ENCODE data around the gene LINC00632.
"Not testable (repeated sequence)": the region's sequence is repeated elsewhere in the genome, so short reads cannot be mapped to it uniquely, and the experiment has no call there.

Gene LINC00632

DNA sequence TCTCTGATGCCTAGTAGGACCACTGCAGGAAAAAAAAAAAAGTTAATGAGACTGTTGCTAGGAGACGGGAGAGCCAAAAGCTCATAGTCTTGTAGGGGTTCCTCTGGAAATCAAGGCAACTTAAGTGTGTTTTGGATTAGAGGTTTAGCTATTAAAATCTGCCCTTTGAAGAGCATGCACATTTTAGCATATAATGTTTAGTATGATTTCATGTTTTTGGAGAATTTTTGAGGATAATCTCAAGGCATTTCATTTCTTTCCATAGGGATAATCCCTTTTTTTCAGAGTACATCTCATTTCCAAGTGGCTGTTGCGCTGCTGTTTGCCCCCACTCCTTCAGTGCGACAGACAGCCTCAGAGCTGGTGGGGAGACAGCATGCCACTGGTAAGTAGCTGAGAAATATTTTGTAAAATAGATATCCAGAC, at the start of gene LINC00632:
LINC00632 (plus strand) TSS at position 339 of the 426 bp plus-strand sequence.
- H3K4me3 ChIP-seq (ENCODE audit: control insufficient read depth, low read depth, low read length) = no peak within 1 kb of the TSS
- TF ChIP-seq, protein P1, sequence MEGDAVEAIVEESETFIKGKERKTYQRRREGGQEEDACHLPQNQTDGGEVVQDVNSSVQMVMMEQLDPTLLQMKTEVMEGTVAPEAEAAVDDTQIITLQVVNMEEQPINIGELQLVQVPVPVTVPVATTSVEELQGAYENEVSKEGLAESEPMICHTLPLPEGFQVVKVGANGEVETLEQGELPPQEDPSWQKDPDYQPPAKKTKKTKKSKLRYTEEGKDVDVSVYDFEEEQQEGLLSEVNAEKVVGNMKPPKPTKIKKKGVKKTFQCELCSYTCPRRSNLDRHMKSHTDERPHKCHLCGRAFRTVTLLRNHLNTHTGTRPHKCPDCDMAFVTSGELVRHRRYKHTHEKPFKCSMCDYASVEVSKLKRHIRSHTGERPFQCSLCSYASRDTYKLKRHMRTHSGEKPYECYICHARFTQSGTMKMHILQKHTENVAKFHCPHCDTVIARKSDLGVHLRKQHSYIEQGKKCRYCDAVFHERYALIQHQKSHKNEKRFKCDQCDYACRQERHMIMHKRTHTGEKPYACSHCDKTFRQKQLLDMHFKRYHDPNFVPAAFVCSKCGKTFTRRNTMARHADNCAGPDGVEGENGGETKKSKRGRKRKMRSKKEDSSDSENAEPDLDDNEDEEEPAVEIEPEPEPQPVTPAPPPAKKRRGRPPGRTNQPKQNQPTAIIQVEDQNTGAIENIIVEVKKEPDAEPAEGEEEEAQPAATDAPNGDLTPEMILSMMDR (IDR thresholded peaks at IDR 0.05; ENCODE audit: control insufficient read depth, insufficient read depth, low read depth, low read length, missing control alignments) = no peak

DNA sequence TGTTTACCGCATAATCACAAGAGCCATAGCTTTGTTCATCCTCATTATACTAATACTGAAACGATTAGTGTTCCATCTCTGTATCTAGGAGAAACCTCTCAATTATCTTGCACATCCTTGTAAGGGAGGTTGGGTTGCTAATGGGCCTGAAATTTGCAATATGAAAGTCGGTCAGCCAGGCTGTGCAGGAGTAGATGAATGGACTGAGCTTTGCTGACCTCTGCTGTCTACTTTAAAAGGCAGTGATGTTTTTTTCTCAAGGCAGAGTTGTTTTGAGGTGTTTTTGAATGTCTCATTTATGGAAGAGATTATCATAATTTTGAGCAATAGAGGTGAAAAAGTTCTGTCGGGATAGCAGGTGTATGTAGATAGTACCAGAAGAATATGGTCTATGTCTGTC, 47.9 kb upstream of the LINC00632 start:
- H3K4me3 ChIP-seq (ENCODE audit: control insufficient read depth, low read depth, low read length) = no peak overlapping the region
- DNase-seq (ENCODE audit: low read depth) = no peak
- TF ChIP-seq, protein P1 (IDR thresholded peaks at IDR 0.05; ENCODE audit: control insufficient read depth, insufficient read depth, low read depth, low read length, missing control alignments) = no peak

More for the DNA sequence above, at the start of gene LINC00632:
- DNase-seq (ENCODE audit: low read depth) = no peak

DNA sequence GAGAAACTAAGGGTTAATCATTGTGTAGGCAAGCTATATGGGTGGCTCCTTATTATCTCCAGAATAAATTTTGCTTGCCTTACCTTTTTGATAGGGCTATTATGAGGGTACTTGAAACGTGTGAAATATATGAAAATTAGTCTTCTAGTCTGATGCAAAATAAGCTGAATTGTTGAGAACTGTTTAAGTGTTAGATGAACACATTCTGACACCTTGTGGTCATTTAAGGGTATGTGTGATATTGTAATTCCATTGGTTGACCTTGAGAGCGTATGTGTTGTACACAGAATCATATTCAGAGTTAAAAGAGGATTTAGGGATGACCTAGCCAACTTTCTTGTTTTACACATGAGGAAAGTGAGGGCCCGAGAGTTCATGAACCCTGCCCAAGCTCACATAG, 44.6 kb upstream of the LINC00632 start:
- H3K4me3 ChIP-seq (ENCODE audit: control insufficient read depth, low read depth, low read length) = no peak overlapping the region
- TF ChIP-seq, protein P1 (IDR thresholded peaks at IDR 0.05; ENCODE audit: control insufficient read depth, insufficient read depth, low read depth, low read length, missing control alignments) = no peak
- DNase-seq (ENCODE audit: low read depth) = no peak

DNA sequence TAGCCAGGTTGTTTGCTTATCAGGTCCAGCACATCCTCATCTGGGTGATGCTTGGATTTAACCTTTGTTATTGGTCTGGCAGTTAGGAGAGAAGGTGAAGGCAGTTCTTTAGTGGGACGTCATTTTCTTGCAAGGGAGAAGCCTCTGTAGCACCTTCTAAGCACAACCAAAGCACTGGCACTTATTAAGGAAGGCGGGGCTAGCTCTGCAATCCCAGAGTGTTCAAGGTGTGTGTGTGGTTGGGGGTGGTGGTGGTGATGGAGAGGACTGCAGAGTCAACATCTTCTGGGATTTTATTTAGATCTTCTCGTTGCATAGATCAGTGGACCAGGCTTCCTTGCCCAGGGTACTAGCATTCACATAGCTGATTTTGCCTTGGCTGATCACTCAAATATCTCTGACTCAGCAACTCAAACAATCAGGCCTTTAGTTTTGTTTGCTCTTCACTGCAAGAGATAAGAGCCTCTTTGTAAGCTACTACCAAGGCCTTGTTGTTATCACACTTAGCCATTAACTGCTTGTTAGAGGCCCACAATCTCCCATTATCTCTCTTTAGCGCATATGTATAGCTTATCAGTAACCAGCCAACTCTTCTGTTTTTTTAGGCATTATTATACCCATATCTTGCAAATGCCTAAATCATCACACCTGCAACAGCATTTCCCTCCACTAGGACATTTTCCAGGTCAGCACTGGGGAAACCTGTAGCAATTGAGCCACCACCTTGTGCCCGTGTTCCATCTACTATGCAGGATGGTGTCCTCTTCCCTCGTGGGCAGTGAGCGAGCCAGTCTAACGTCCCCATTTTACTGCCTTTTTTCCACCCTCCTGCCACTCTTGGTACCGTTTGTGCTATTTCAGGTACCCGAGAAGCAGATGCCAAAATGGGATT, 36.5 kb upstream of the LINC00632 start:
- DNase-seq (ENCODE audit: low read depth) = no peak
- TF ChIP-seq, protein P1 (IDR thresholded peaks at IDR 0.05; ENCODE audit: control insufficient read depth, insufficient read depth, low read depth, low read length, missing control alignments) = no peak
- H3K4me3 ChIP-seq (ENCODE audit: control insufficient read depth, low read depth, low read length) = no peak overlapping the region

DNA sequence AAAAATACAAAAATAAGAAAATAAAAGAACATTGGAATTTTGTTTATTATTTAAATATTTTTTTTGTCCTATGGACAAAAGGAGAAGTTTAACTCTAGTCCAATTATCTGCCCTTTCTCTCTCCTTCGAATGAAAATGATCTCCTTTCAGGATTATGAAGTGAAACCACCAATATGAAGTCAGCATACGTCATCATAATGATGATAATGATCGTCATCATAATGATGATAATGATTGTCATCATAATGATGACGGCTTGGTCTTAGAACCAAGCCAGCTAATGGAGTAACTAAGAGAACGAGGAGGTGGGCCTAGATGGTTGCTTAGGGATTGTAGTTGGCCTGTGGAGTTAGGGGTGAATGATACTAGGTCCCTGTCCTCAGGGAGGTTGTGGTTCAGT, 21.9 kb upstream of the LINC00632 start:
- TF ChIP-seq, protein P1 (IDR thresholded peaks at IDR 0.05; ENCODE audit: control insufficient read depth, insufficient read depth, low read depth, low read length, missing control alignments) = no peak
- no peak overlapping the region for H3K4me3 ChIP-seq (ENCODE audit: control insufficient read depth, low read depth, low read length)

GRCh38 chrX:140691596-140691995, 18.0 kb upstream of the LINC00632 start:
- DNase-seq (ENCODE audit: low read depth) = not testable (repeated sequence)

More for the DNA sequence above, 21.9 kb upstream of the LINC00632 start:
- no peak for DNase-seq (ENCODE audit: low read depth)

GRCh38 chrX:140697618-140698017, 11.9 kb upstream of the LINC00632 start:
- TF ChIP-seq, protein P1 (IDR thresholded peaks at IDR 0.05; ENCODE audit: control insufficient read depth, insufficient read depth, low read depth, low read length, missing control alignments) = no peak
- no peak for DNase-seq (ENCODE audit: low read depth)
- no peak overlapping the region for H3K4me3 ChIP-seq (ENCODE audit: control insufficient read depth, low read depth, low read length)

More at GRCh38 chrX:140691596-140691995, 18.0 kb upstream of the LINC00632 start:
- H3K4me3 ChIP-seq (ENCODE audit: control insufficient read depth, low read depth, low read length) = not testable (repeated sequence)

All from AG09309 (cell line).